NCI-H2171 (cell line): Measurements from ENCODE around the gene RAB1A.

Experiments used
- DNase-seq: peaks from one replicate; lab custom pipeline; 2025; lab: John Stamatoyannopoulos, UW

The RAB1A gene

GRCh38 chr2:65059071-65059470 lies 70.8 kb downstream of the RAB1A start:
- no peak for DNase-seq

DNA sequence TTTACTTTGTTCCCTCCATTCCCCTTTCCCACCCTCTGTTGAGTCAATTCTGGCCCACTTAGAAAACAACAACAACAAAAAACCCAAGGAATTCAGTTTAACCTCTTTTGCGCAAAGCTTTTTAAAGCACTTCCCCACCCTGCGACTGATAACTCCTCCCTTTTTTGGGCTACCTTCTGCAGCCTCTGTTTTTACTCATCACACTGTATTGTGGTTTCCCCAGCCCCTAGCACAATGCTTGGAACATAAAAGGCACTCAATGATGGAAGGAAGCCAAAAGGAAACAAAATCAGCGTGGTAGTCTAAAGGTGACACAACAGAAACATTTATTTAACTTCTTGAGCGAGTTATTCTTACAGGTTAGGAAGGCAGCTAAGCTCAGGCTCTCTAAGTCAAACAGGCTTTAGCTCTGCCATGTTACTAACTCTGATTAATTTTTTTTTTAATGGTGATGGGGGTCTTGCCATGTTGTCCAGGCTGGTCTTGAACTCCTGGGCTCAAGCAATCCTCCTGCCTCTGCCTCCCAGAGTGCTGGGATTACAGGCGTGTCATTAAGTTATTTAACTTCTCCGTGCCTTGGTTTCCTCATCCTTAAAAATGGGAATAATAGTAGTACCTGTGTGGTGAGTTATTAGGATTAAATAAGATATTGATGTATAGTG lies 72.4 kb downstream of the RAB1A start:
- no peak for DNase-seq

DNA sequence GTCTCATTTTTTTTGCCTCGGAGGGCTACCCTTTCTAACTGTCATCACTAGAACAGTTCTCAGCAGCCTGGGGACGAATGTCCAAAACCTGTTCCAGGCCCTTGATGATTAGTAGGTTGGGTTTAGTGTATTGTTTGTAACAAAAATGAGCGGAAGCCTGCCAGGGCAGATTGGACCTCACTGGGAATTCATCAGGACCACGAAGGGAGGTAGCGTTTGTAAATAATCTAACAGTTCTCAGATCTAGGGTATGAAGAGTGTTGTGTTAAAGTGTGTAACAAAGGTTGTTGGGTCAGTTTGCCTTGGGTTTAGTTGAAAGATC lies 72.9 kb downstream of the RAB1A start:
- DNase-seq, result no peak

DNA sequence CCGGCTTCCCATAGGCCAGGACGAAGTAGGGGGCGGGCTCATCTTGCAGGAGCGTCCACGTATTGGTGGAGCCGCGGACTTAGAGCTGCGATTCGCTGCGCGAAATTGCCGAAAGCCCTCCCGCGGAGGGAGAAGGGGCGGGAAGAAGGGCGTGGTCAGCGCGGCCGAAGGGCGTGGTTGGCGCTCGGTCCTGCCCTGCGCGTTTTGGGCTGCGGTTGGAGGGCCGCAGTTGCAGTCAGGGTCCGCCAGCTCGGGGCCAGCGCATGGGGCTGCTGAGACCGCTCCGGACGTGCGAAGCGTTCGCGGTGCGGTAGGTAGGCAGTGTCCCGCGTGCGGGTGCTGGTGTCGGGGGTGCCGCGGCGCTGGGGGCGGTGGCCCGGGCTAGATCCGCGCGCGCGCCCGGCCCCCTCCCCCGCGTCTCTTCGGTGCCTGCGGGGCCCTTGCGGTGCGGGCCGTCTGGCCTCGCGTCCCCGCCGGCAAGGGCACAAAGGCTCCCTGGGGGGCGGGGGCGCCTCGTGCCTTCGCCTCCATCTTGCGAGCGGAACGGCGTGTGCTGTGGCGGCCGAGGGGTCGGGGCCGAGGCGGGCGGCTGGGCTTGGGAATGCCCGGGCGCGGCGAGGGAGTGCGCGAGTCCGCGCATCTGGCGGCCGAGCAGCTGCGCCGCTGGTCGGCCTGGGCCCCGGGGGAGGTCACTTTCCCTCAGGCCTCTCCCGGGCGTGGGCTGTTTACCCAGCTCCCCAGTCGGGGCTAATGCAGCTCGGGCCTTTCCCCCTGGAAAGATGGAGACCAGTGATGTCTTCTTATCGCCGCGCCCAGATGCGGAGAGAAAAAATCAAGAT lies 73.5 kb downstream of the RAB1A start, which contains the start of gene CEP68:
TSS of gene CEP68 (plus strand) at position 202 of the 839 bp plus-strand sequence. CDS start 13,029 bp downstream, outside the sequence.
- DNase-seq, result peak; percentile 95

DNA sequence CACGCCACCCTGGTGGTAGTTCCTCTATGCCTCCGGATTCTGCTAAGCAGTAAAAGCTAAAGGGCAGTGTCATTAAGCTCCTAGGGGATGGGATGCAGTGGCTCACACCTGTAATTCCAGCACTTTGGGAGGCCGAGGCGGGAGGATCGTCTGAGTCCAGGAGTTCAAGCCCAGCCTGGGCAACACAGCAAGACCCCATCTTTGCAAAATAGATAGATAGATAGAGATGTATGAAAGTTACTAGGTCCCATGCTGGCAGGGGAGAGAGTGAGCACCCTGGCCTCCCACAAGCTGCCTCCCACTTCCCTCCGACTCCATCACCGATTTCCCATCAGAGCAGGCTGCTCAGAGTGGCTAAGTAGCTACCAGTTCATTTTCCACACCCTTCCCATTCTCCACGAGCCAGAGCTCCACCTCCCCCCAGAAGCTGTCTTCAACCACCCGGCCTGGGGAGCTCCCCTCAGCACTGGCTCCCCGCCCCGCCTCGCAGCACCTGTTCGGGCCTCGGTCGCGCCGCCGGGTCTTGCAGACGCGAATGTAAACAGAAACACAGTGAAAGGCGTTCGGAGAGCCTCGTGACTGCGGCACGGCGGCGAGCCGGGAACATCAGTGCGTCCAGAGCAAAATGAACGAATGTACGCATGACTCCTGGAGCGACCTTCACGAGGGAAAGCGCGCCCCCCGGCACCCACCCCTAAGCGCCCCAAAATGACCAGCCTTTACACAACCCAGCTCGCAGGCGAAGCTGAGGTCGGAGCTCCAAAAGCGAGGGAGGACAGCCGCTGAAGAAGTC lies 74.3 kb downstream of the RAB1A start:
- DNase-seq, result peak; percentile 68

- no peak for DNase-seq
Observed at GRCh38 chr2:65054749-65055421, 75.0 kb downstream of the RAB1A start.

- no peak for DNase-seq
Observed at GRCh38 chr2:65053199-65053598, 76.7 kb downstream of the RAB1A start.

DNA sequence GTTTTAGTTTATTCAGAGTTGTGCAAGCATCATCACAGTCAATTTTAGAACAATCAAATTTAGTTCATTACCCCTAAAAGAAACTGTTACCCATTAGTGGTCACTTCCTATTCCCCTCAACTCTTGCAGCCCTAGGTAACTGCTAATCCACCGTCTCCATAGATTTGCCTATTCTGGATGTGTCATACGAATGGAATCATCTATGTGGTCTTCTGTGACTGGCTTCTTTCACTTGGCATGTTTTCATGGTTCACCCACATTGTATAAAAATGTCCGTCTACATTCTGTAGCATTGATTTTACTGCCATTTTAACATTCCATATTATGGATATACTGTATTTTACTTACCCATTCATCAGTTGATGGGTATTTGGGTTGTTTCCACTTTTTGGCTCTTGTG lies 79.0 kb downstream of the RAB1A start:
- no peak for DNase-seq

DNA sequence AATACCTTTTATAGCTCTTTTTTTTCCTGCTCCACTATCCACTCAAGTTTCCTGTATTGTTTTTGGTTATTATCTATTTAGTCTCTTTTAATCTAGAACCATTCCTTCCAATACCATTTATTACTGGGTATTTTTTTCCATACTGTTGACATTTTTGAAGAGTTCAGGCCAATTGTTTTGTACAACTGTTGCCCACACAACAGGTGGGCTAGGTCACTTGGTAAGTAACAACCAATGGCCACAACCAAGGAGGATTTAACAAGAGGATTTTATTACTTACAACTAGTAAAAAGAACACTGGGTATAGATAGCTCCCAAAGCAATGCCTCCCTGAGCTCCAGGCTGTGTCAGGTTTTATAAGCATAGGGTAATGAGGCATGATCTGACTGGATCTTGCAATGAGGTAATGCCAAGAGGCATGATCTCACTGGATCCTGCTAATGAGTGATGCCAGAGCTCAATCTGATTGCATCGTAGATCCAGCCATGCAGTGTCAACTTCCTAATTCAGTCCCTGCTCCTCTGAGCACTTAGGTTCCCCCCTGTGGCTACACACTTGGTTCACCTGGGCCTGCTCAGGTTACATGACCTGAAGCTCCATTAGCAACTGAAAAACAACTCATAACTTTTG lies 80.8 kb downstream of the RAB1A start:
- no peak for DNase-seq

DNA sequence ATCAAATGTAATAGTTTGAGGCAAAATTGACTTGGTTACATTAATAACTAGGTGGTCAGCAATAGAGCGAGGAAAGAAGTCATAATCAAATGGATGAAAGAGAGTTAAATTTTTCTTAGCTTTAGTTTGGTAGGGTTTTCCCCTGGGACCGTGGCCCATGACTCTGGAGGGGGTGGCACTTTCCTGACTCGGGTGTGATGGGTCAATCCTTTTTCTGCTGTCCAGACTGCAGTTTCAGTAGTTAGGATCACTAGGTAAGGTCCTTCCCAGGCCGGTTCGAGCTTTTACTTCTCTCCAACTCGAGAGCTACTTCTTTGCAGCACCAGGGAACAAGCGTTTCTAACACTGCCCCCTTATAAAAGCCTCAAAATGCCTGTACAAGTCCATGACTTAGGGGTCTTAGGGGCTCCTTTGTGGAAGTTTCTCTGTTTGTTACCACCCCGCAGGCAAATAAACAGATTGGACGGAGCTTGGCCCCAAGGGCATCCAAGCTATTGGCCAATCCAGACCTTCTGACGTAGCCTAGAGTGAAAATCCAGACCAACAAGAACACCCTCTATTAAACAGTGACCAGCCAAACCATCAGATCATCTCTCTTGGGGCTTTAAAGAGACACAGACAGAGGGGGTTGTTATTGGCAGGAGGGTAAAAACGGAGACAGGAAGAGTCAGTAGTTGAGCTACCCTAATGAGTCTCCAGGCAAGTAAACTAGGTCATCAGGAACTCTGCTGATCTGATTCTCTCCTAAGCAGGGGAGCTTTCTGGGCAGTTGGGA lies 83.1 kb downstream of the RAB1A start:
- no peak for DNase-seq

GRCh38 chr2:65045651-65046050 lies 84.3 kb downstream of the RAB1A start:
- no peak for DNase-seq

DNA sequence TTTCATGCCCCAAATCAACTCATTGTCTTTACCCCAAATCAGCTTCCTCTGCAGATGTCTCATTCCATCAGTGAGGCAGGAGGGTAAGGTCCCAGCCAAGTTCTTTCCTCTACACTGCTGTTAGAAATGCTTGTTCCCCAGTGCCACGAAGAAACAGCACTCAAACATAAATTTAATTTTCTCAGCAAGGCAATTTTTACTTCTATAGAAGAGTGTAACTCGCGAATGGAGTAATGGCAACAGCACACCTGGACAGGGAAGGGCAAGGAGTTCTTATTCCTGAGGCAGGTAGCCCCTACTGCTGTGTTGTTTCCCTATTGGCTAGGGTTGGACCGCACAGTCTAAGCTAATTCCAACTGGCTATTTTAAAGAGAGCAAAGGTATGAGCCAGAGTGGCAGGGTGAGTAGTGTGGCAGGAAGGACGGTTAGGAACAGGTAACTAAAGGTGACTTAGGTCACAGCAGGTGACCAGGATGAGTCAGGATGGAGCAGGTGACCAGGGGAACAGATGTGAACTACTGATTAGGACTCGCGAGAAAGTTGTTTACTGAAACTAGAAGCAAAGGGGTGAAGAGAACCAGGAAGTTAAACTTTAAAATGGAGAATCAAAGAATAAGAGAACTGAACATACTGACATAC lies 85.7 kb downstream of the RAB1A start:
- DNase-seq, result no peak

- no peak for DNase-seq
Observed at GRCh38 chr2:65043001-65043400, 86.9 kb downstream of the RAB1A start.

- peak; percentile 30 for DNase-seq
Observed at GRCh38 chr2:65040400-65041261, 89.3 kb downstream of the RAB1A start.

DNA sequence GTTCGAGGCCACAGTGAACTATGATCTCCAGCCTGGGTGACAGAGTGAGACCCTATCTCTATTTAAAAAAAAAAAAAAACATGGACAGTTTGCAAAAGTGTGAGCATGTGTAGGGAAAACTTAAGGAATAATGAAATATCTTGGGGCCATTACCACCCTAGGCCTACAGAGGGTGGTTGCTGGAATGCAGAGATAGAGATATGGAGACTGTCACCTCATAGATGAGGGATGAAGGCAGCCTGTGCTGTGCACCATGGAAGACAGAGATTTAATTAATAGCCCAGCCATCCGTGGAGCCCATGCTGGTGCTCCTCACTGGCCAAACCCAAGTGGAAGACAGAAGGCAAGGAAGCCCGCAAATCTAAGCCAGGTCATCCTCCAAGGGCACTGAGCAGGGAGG lies 90.3 kb downstream of the RAB1A start:
- no peak for DNase-seq

GRCh38 chr2:65037178-65037577 lies 92.7 kb downstream of the RAB1A start:
- DNase-seq, result no peak
